NB4 (cell line): ENCODE data around the gene TCP11L2.

ENCODE experiments used
- CTCF ChIP-seq: IDR thresholded peaks from one replicate; pipeline ENCODE4 v1.5.1; 2012; ENCODE audit warnings: low read depth, low read length
- MAX ChIP-seq: IDR thresholded peaks from 2 replicates; pipeline ENCODE4 v1.6.1; 2011; ENCODE audit warnings: low read depth, low read length
- MYC ChIP-seq: IDR thresholded peaks from 2 replicates; pipeline ENCODE4 v1.6.1; 2011; ENCODE audit warnings: low read depth, low read length
- POLR2A ChIP-seq: IDR thresholded peaks from 2 replicates; pipeline ENCODE4 v1.6.1; 2011; ENCODE audit warnings: mild to moderate bottlenecking; ENCODE audit not compliant: insufficient read length; ENCODE audit errors: extremely low read depth

GRCh38 chr12:106309671-106310505 is 7.4 kb downstream of the TCP11L2 start:
- TF ChIP-seq MAX (no peak), POLR2A (no peak), CTCF (no peak), MYC (no peak)
